Right lobe of liver (tissue), 4 donors: Measurements from ENCODE around the gene BHLHE23.

Source experiments
- CTCF ChIP-seq, 4 donors: fragments of 200-600 bp in 3 of 4; fragments of 450-650 bp in 1 of 4; IDR thresholded peaks; one replicate each; pipeline versions ENCODE4 v1.5.1 to v1.8.0; 2016 to 2022; ENCODE audit warnings: antibody characterized with exemption in 4 of 4, mild to moderate bottlenecking in 2 of 4
- POLR2A ChIP-seq: fragments of 450-650 bp; IDR thresholded peaks from one replicate; pipeline ENCODE4 v1.6.1; 2017; ENCODE audit warnings: antibody characterized with exemption, mild to moderate bottlenecking
- donor health status: DM: no; HTN: no; CAD: no.
- donor health status: DM: no; HTN: no; CAD: no.
- donor health status: DM: no; HTN: yes; CAD: no.

GRCh38 chr20:63027922-63028389 is 21.2 kb upstream of the BHLHE23 start:
- TF ChIP-seq CTCF (IDR thresholded peaks at IDR 0.05) (peak in 1 of 4 donors; percentile 3), POLR2A (no peak)
